ENCODE results near the gene CACNA1C.

The CACNA1C gene

DNA sequence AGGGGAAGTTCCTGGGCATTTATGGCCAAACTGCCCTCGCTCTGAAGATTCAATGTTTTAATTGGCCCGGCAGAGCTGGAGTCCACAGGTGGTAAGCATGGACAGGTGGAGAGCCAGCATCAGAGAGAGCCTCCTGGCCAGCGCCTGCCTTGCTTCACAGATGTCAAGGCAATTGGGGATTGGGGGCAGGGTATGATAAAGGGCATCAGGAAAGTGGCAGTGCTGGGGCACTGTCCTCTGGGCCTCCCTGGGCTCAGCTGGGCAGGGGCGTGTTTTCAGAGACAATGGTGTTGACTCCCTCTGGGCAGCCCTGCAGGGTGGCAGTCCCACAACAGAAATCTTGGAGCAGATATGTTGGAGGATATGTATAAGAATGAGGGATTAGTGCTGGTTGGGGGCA is 237.3 kb downstream of the CACNA1C start:
- TF ChIP-seq, protein P1, sequence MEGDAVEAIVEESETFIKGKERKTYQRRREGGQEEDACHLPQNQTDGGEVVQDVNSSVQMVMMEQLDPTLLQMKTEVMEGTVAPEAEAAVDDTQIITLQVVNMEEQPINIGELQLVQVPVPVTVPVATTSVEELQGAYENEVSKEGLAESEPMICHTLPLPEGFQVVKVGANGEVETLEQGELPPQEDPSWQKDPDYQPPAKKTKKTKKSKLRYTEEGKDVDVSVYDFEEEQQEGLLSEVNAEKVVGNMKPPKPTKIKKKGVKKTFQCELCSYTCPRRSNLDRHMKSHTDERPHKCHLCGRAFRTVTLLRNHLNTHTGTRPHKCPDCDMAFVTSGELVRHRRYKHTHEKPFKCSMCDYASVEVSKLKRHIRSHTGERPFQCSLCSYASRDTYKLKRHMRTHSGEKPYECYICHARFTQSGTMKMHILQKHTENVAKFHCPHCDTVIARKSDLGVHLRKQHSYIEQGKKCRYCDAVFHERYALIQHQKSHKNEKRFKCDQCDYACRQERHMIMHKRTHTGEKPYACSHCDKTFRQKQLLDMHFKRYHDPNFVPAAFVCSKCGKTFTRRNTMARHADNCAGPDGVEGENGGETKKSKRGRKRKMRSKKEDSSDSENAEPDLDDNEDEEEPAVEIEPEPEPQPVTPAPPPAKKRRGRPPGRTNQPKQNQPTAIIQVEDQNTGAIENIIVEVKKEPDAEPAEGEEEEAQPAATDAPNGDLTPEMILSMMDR (conservative IDR thresholded peaks at IDR 0.05): no peak
- H3K27ac ChIP-seq: no peak overlapping the region

DNA sequence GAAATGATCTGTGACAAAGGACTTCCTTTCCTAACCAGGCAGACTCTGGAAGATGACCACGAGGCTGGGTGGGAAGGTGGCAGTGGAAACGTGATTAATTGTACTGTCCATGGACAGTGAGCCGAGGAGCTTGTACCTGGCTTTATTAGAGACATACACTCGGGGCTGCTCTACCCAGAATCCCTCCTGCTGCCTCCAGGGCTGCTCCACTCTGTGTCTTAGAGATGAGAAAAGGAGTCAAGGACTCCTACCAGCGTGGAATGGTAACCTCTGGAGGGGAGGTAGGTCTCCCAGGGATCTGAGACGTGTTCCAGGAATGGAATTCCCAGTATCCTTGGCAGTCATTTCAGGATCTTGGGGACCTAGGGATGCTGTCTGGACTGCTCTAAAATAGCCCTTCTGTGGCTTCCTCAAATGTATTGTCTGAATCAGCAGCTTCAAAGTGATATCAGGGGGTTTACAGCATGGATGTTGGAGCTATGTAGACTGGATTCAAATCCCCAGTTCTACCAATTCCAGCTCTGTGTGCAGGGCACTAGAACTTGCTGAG is 237.8 kb downstream of the CACNA1C start:
- no peak overlapping the region for H3K27ac ChIP-seq
- TF ChIP-seq, protein P1 (conservative IDR thresholded peaks at IDR 0.05): no peak

DNA sequence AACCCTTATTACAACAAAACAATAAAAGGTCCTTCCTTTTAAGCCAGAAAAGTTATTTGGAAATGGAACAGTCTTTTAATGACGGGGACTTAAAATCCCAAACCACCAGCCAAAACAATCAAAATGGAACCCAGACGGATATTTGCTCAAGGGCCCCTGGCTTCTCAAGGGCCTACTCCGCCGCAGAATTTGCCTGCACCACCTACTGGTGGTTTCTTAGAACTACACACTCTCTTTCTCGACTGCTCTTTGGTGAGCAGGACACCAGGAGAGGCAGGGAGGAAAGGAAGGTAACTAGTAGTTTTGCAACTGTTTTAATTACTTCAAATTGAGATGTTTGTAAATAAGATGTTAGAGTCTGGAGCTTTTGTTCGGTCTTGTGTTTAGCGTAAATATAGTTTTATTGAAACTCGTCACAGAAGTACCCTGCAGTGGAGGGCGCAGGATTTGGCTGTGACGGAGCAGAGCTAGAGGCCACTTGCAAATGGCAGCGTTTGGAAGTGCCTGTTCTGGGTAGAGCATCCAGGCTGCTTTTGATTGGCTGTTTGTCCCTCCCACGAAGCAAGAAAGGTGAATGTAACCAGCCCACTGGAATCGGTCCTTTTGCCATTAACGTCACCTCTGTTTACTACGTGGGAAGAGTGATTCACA is 238.5 kb downstream of the CACNA1C start:
- TF ChIP-seq, protein P1 (conservative IDR thresholded peaks at IDR 0.05): peak; percentile 71
- H3K27ac ChIP-seq: no peak overlapping the region

DNA sequence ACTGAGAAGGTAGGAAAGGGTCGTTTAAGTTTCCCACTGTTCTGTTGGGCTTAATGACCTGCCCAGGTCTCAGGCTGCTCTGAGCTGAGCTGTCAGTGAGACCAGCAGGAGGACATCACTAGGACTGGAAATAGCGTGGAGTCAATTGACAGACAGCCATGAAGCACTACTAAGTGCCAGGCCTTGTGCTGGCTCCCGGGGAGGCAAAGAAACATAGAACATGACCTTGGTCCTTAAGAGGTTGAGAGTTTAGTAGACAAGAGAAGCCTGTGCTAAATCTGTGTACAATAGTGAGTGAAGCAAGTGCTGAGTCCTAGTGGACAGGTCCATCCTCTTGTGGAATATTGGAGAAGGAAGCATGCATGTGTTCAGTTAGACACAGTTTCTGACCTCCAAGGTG is 239.2 kb downstream of the CACNA1C start:
- TF ChIP-seq, protein P1 (conservative IDR thresholded peaks at IDR 0.05): no peak
- H3K27ac ChIP-seq: no peak overlapping the region

DNA sequence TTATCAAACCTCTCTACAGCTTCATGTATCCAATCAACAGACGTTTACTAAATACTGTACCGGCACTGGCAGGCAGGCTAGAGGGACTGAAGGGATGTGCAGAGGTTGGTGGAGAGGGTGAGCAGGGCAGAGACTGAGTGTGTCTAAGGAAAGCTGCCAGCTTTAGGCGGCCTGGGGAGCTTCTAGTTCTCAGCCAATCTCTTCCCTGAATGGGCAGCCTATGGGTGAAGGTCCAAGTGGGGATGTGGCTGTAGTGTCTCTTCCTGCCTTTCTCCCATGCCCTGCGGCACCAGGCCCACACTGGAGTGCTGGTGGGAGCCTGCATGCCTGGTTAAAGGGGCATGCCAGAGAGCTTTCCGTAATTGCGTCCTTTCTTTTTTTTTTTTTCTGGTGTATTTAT is 239.8 kb downstream of the CACNA1C start:
- H3K27ac ChIP-seq: no peak overlapping the region

DNA sequence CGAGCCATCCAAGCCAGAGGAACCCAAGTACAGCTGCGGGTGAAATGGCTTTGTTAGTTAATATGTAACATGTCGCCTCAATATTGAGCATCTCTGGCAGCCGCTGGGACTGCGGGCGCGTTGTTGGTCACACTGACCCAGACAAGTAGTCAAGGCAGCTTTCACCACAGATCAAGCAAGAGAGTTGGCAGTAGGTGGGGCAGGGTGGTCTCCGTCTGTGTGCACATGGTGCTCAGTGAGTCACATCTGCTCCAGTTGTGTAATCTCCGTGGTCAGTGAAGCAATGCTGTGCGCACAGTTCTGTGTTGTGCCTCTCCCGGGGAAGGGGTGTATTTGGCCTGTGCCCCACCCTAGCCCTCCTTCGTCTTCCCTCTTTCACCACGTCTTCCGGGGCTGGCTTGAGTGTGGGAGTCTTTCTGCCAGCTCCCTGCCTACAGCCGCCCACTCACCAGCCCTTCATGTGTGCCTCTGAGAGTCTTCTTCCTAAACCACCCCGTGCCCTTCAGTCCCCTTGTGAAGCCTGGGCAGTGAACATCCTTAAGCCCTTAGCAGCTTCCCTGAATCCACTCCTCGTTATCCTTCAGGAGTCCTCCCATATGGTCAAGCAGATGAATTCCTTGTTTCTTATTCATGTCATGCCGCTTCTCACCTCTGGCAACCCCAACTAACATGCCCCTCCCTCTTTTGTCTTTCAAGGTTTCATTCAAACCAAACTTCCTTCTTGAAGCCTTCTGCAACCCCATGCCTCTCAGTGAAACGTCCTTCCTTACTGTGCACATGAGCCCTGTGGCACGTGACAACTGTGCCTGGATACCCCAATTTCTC is 242.1 kb downstream of the CACNA1C start:
- no peak overlapping the region for H3K27ac ChIP-seq
- TF ChIP-seq, protein P1 (conservative IDR thresholded peaks at IDR 0.05): no peak

More for the DNA sequence above, 239.8 kb downstream of the CACNA1C start:
- TF ChIP-seq, protein P1 (conservative IDR thresholded peaks at IDR 0.05): no peak

DNA sequence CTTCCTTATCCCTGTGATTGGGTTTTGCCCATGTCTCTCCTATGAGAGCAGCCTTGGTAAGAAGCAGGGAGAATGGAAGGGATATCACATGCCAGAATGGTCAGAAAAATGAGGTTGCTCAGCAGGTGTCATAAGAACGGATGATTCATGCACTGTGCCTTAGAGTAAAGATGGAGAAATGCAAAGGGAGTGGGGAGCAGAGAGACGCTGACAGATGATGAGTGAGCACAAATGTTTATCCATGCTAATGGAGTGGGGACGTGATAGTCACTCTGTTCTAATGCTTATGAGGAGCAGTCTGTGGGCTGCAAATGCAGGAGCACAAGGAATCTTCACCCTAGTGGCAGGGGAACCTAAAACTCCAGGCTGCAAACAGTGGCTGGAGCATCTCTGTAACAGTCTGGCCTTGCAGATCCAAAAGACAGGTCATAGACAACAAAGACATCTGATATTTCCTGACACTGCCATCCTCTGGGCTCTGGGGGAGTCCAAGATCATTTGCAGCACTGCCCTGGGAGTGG is 243.2 kb downstream of the CACNA1C start:
- TF ChIP-seq, protein P1 (conservative IDR thresholded peaks at IDR 0.05): no peak
- no peak overlapping the region for H3K27ac ChIP-seq
